ENCODE results near the gene ASB4. TPM values are rescaled to one million over a fixed set of nuclear protein-coding genes. Genes with fewer than 3 reads are reported as not detected.
A peak's percentile ranks its signal among the peaks of the same experiment; 100 is the strongest.

ASB4 gene
- total and polyA plus RNA-seq, 2 experiments from 2014 or later = not detected

- no peak for TF ChIP-seq ZNF462 (CRISPR knock-in tag; IDR thresholded peaks at IDR 0.05)
Measured at GRCh38 chr7:95545673-95546072, 59.9 kb downstream of the ASB4 start (continued).

GRCh38 chr7:95546647-95547046 is 60.9 kb downstream of the ASB4 start:
- Mint-ChIP-seq H3K27ac (no peak overlapping the region), H3K4me3 (no peak overlapping the region), H3K27me3 (ENCODE audit: insufficient read depth, low read depth, poor library complexity) (no peaks in the 10 kb centered on the region), H3K9me3 (0 out of 3 replicates have a peak, but pooled peaks cover 1% of the 10 kb centered on the region), H3K36me3 (ENCODE audit: low read depth) (no peaks in the 10 kb centered on the region), H3K4me1 (no peaks in the 10 kb centered on the region; the same call in 2 of the 3 replicates)
- Histone ChIP-seq H3K9me2 (ENCODE audit: insufficient read depth) (0 out of 2 replicates have a peak, but pooled peaks cover 3% of the 10 kb centered on the region), H3K4me3 (no peak overlapping the region), H2AFZ (no peak overlapping the region), H3K36me3 (ENCODE audit: insufficient read depth) (no peaks in the 10 kb centered on the region), H4K20me1 (replicated peaks; ENCODE audit: insufficient read depth) (no peaks in the 10 kb centered on the region), H3K79me2 (replicated peaks; ENCODE audit: insufficient read depth) (no peaks in the 10 kb centered on the region), H3K4me1 (ENCODE audit: insufficient read depth) (no peaks in the 10 kb centered on the region), H3K27me3 (ENCODE audit: insufficient read depth) (no peaks in the 10 kb centered on the region), H3F3A (replicated peaks; ENCODE audit: low read depth) (no peaks in the 10 kb centered on the region), H3K27ac (ENCODE audit: low read depth) (no peak overlapping the region), H3K4me2 (no peak overlapping the region)
- ATAC-seq (no peak), DNase-seq (ENCODE audit: low spot score) (peak; percentile 10)
- TF ChIP-seq EZH2 (IDR thresholded peaks at IDR 0.05; ENCODE audit: low read depth, unreplicated experiment) (no peak), ZNF114 (CRISPR knock-in tag; IDR thresholded peaks at IDR 0.05) (no peak), POLR2AphosphoS5 (IDR thresholded peaks at IDR 0.05; ENCODE audit: low read depth) (no peak), STAT1 (IDR thresholded peaks at IDR 0.05; ENCODE audit: unreplicated experiment) (no peak), NANOG (IDR thresholded peaks at IDR 0.05; ENCODE audit: borderline replicate concordance) (no peak), ZNF331 (CRISPR knock-in tag; IDR thresholded peaks at IDR 0.05; ENCODE audit: low read depth) (no peak), JUNB (IDR thresholded peaks at IDR 0.05; ENCODE audit: unreplicated experiment) (no peak), EZH2phosphoT487 (IDR thresholded peaks at IDR 0.05; ENCODE audit: unreplicated experiment) (no peak), ETS1 (IDR thresholded peaks at IDR 0.05) (no peak), REST (IDR thresholded peaks at IDR 0.05; ENCODE audit: unreplicated experiment) (no peak), CTCF (conservative IDR thresholded peaks at IDR 0.05; ENCODE audit: low read depth in 2 of 2) (no peak)

Data from GM23338 (cell line).